ENCODE results near the gene ATP11B. TPM values are rescaled to one million over a fixed set of nuclear protein-coding genes. Genes with fewer than 3 reads are reported as not detected.

Gene ATP11B
- total RNA-seq, 8 experiments from 2014 or later = 16.8 to 45.6 (median 28.7) TPM

DNA sequence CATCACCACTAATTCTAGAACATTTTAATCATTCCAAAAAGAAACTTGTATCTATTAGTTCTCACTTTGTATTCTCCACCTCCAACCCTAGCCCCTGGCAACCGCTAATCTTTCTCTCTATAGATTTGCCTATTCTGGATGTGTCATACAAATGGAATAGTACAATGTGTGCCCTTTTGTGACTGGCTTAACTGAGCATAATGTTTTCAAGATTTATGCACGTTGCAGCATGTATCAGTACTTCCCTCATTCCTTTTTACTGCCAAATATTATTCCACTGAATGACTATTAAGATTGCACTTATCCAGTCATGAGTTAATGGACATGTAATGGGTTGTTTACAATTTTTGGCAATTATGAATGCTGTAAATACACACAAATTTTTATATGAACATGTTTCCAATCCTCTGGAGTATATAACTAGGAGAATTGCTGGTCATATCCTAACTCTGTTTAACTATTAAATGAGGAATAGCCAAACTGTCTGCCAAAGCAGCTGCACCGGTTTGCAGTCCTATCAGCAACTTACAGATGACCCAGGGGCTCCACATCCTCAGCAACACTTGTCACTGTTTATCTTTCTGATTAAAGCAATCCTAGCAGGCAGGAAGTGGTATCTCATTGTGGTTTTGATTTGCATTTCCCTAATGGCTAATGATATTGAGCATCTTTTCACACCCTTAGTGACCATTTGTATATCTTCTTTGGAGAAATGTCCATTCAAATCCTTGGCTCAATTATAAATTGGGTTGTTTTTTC, 144.2 kb downstream of the ATP11B start:
- H3K4me3 ChIP-seq = no peak overlapping the region
- peak in 1 of 8 experiments; percentile 33 for ATAC-seq (replicated peaks in 6 of 8)
- WGBS, 10 experiments = 53 to 100% (median 72%) methylated on average over 1 to 3 of the region's 3 CpGs; no CpG with 5 or more reads in 1 of the 10 experiments
- no peak overlapping the region for H3K27ac ChIP-seq
- in situ Hi-C loops (cut with MboI; ENCODE audit: low pct_unique_long_range_greater_than_20kb in 2 of 9, low sequenced_read_pairs in 9 of 9, unreplicated experiment in 9 of 9) = no loop called here
- H3K4me1 ChIP-seq (replicated peaks in 1 of 2) = no peaks in the 10 kb centered on the region

DNA sequence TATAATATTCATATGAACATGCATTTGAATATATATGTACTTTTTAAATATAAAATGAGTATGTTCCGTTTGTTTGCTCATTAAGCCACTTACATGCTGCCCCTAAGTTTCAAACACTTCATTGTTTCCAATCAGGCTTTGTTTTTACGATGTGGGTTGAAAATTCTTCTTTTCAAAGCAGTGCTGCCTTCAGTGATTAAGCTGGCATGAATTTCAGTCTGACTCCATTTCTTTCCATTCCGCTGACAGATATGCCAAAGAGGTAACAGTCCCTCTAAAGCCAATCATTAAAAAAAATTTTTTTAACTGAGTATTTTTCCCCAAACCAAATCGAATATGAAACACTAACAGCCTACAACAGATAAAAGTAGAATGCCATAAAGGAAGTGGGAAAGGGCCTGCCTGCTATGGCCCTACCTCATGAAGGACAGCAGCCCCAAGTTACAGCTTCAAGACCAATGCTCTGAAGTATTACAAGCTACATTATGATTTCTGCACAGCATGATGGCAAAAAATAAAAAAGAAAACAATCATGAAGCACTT, 147.0 kb downstream of the ATP11B start:
- H3K4me1 ChIP-seq (replicated peaks in 1 of 2) = no peaks in the 10 kb centered on the region
- H3K4me3 ChIP-seq = no peak overlapping the region
- ATAC-seq (replicated peaks in 6 of 8) = no peak
- WGBS, 10 experiments = 60 to 92% (median 86%) methylated on average over 1 to 4 of the region's 4 CpGs
- no peak overlapping the region for H3K27ac ChIP-seq
- in situ Hi-C loops (cut with MboI; ENCODE audit: low pct_unique_long_range_greater_than_20kb in 2 of 9, low sequenced_read_pairs in 9 of 9, unreplicated experiment in 9 of 9) = no loop called here

DNA sequence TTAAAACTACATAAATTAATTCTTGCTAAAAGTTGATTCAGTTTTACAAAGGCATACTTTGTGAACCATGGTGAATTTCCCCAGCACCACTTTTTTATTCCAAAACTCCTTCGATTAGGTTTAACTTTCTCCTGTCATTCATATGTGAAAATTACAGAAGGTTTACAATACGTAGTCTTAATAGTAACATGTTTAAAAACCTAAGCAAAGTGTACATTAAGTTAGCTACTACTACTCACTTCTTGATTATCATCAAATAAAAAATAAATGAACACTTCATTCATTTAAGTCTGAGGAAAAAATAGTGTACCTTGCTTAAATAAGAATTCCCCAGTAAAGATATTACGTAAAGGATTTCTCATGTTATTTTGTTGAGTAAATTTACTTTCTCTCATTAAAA, 148.4 kb downstream of the ATP11B start:
- WGBS, 10 experiments = 84 to 100% (median 96%) methylated on average over 1 to 3 of the region's 3 CpGs; no CpG with 5 or more reads in 1 of the 10 experiments

DNA sequence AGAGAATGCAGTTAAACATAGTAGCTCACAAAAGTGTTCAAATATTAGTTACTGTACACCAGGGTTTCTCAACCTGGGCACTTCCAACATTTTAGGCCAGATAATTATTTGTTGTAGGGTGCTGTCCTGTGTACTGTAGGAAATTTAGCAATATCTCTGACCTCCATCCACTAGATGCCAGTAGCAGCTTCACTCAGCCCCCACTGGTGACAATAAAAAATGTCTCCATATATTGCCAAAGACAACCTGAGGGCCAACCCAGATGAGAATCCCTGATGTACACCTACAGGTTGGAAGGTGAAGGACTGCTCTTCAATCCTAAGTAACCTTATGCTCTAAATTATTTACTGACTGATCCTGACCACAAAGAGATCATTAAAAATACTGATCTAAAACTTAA, 154.6 kb downstream of the ATP11B start:
- no peaks in the 10 kb centered on the region for H3K4me1 ChIP-seq (replicated peaks in 1 of 2)
- peak in 2 of 8 experiments; percentile 18 to 31 for ATAC-seq (replicated peaks in 6 of 8)
- H3K4me3 ChIP-seq = no peak overlapping the region
- no peak overlapping the region for H3K27ac ChIP-seq
- in situ Hi-C loops (cut with MboI; ENCODE audit: low pct_unique_long_range_greater_than_20kb in 2 of 9, low sequenced_read_pairs in 9 of 9, unreplicated experiment in 9 of 9) = no loop called here

More for the DNA sequence above, 148.4 kb downstream of the ATP11B start:
- no peak overlapping the region for H3K4me3 ChIP-seq
- no peak for ATAC-seq (replicated peaks in 6 of 8)
- no peaks in the 10 kb centered on the region for H3K4me1 ChIP-seq (replicated peaks in 1 of 2)
- in situ Hi-C loops (cut with MboI; ENCODE audit: low pct_unique_long_range_greater_than_20kb in 2 of 9, low sequenced_read_pairs in 9 of 9, unreplicated experiment in 9 of 9) = no loop called here
- H3K27ac ChIP-seq = no peak overlapping the region

DNA sequence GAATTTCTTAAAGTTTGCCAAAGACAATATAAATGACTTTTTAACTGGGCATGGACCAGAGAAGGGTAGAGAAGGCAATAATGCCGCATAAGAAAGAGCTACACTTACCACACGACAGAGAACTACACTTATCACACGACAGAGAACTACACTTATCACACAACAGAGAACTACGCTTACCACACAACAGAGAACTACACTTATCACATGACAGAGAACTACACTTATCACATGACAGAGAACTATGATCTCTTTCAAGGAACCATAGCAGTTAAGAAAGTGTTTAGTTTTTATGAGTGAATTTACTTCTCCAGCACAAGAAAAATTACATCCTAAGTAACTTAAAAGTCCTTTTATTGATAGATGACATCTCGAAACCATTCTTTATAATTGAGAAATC, 155.0 kb downstream of the ATP11B start:
- no peak for ATAC-seq (replicated peaks in 6 of 8)
- in situ Hi-C loops (cut with MboI; ENCODE audit: low pct_unique_long_range_greater_than_20kb in 2 of 9, low sequenced_read_pairs in 9 of 9, unreplicated experiment in 9 of 9) = no loop called here
- 80 to 100% (median 92%) methylated on average over 1 to 5 of the region's 5 CpGs; no CpG with 5 or more reads in 1 of the 10 experiments for WGBS, 10 experiments
- Histone ChIP-seq H3K4me1 (replicated peaks in 1 of 2) (no peaks in the 10 kb centered on the region), H3K4me3 (no peak overlapping the region), H3K27ac (no peak overlapping the region)

DNA sequence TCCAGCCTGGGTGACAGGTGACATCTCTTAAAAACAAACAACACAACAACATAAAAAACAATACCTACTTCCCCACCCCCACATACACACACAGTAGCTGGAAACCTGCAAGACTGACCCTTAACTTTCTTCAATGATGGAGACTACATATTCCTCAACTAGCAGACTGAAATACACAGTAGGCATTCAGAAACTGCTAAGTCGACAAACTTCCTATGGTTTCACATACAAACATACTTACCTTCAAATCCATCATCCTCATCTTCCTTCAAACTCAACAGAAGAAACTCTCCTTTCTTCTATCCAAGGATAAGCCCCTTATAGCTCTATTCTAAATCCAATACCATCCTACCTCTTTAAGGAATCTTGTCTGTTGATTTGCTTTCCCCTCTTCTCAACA, 156.4 kb downstream of the ATP11B start:
- in situ Hi-C loops (cut with MboI; ENCODE audit: low pct_unique_long_range_greater_than_20kb in 2 of 9, low sequenced_read_pairs in 9 of 9, unreplicated experiment in 9 of 9) = no loop called here
- no peak overlapping the region for H3K4me3 ChIP-seq
- WGBS, 10 experiments = 71 to 100% (median 100%) methylated on average over 1 of the region's 1 CpG; no CpG with 5 or more reads in 4 of the 10 experiments
- no peaks in the 10 kb centered on the region for H3K4me1 ChIP-seq (replicated peaks in 1 of 2)
- no peak for ATAC-seq (replicated peaks in 6 of 8)
- no peak overlapping the region for H3K27ac ChIP-seq

DNA sequence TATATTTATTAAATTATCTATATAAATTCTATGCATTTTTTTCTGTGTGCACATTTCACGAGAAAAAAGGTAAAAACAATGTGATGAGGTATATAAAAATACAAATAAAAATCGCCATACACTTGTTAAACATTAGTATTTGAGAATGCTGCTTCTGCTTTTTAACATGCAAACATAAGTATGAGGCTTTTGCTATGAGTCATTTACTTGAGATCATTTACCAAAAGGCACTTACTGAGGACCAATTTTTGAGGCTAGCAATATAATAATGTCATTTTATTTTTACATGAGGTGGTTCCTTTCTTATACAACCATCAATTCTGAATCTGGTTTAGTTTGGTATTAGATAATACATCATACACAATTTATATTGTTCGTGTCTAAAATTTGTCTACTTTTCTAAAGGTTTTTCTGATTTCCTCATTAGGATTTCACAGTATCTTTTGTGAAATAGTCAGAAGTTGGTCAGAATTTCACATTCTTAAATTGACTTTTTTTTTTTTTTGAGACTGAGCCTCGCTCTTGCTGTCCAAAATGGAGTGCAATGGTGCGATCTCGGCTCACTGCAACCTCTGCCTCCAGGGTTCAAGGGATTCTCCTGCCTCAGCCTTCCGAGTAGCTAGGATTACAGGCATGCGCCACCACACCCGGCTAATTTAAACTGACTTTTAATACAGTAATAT, 161.4 kb downstream of the ATP11B start:
- no peak for ATAC-seq (replicated peaks in 6 of 8)
- no peak overlapping the region for H3K27ac ChIP-seq

DNA sequence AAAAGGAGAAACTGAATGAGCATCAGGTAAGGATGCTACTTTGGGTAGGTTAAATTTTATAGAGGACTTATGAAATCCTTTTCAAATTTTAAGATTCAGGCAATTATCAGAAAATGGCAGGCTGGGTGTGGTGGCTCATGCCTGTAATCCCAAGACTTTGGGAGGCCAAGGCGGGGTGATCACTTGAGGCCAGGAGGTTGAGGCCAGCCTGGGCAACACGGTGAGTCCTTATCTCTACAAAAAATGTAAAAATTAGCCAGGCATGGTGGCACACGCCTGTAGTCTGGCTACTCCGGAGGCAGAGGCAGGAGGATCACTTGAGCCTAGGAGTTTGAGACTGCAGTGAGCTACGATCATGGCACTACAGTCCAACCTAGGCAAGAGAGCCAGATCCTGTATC, 163.9 kb downstream of the ATP11B start:
- Histone ChIP-seq H3K27ac (no peak overlapping the region), H3K4me3 (no peak overlapping the region), H3K4me1 (replicated peaks in 1 of 2) (peaks cover 6 to 7% of the 10 kb centered on the region in 2 donors)
- in situ Hi-C loops (cut with MboI; ENCODE audit: low pct_unique_long_range_greater_than_20kb in 2 of 9, low sequenced_read_pairs in 9 of 9, unreplicated experiment in 9 of 9) = no loop called here
- no peak for ATAC-seq (replicated peaks in 6 of 8)
- WGBS, 10 experiments = 89 to 100% (median 100%) methylated on average over 2 to 5 of the region's 5 CpGs; no CpG with 5 or more reads in 3 of the 10 experiments

More for the DNA sequence above, 161.4 kb downstream of the ATP11B start:
- Histone ChIP-seq H3K4me1 (replicated peaks in 1 of 2) (peaks cover 3 to 4% of the 10 kb centered on the region in 2 donors), H3K4me3 (no peak overlapping the region)
- 43 to 94% (median 83%) methylated on average over 3 to 9 of the region's 9 CpGs for WGBS, 10 experiments
- in situ Hi-C loops (cut with MboI; ENCODE audit: low pct_unique_long_range_greater_than_20kb in 2 of 9, low sequenced_read_pairs in 9 of 9, unreplicated experiment in 9 of 9) = no loop called here

DNA sequence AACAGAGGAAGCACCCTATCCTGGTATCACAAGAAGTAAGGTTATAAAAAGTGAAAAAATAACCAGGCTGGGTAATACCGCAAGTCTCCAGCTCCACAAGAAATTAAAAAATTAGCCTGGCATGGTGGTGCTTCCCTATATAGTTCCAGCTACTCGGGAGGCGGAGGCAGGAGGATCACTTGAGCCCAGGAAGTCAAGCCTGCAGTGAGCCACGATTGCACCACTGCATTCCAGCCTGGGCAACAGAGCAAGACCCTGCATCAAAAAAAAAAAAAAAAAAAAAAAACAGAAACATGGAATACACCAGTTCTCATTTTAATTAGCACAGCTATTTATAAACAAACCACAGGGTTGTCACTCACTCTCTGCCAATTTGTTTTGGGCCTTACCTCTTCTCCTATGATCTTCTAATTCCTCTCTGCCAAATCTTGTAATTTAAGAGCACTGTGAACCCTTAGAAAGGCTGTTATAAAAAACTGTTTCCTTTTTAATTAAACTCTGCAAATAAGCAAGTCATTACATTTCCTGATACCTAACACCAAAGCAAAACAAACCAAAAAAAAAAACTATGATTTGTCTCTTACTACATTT, 164.5 kb downstream of the ATP11B start:
- H3K4me3 ChIP-seq = no peak overlapping the region
- in situ Hi-C loops (cut with MboI; ENCODE audit: low pct_unique_long_range_greater_than_20kb in 2 of 9, low sequenced_read_pairs in 9 of 9, unreplicated experiment in 9 of 9) = no loop called here
- peaks cover 6 to 7% of the 10 kb centered on the region in 2 donors for H3K4me1 ChIP-seq (replicated peaks in 1 of 2)
- 87 to 100% (median 96%) methylated on average over 1 to 4 of the region's 4 CpGs; no CpG with 5 or more reads in 1 of the 10 experiments for WGBS, 10 experiments
- ATAC-seq (replicated peaks in 6 of 8) = no peak
- no peak overlapping the region for H3K27ac ChIP-seq

DNA sequence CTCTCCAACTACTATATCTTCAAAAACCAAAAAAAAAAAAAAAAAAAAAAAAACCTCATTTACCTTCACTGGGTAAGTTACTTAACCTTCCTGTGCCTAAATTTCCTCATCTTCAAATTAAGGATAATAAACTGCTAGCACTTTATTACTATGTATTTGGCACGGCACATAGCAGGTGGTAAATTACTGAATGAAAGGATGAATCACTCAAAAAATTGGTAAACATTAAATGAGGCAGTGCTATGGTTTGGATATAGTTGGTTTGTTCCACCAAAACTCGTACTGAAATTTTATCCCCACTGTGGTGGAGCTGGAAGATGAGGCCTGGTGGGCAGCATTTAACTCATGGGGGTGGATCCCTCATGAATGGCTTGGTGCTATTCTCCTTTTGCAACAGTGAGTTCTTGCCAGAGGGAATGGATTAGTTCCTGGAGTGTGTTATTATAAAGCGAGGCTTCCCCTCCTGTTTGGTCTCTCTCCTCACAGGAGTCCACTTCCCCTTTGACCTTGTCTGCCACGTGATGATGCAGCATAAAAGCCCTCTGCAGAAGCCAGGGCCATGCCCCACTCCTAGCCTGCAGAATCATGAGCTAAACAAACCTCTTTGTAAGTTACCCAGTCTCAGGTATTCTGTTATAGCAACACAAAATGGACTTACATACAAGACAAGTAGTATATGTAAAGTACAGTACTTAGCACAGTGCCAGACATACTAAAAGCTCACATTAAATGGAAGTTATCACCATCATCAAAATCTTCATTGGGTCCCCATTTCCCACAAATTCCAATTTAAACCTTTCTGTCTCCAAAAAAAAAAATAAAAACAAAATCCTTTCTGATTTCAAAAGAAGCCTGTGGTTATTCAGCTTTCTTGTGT, 166.4 kb downstream of the ATP11B start:
- peaks cover 6 to 7% of the 10 kb centered on the region in 2 donors for H3K4me1 ChIP-seq (replicated peaks in 1 of 2)
- in situ Hi-C loops (cut with MboI; ENCODE audit: low pct_unique_long_range_greater_than_20kb in 2 of 9, low sequenced_read_pairs in 9 of 9, unreplicated experiment in 9 of 9) = no loop called here
- H3K4me3 ChIP-seq = no peak overlapping the region
- H3K27ac ChIP-seq = peak overlapping the region in 1 of 2 donors; percentile 26
- ATAC-seq (replicated peaks in 6 of 8) = peak in 5 of 8 experiments; percentile 31 to 73 (median 64)
- 38 to 100% (median 77%) methylated on average over 1 to 4 of the region's 4 CpGs; no CpG with 5 or more reads in 4 of the 10 experiments for WGBS, 10 experiments

DNA sequence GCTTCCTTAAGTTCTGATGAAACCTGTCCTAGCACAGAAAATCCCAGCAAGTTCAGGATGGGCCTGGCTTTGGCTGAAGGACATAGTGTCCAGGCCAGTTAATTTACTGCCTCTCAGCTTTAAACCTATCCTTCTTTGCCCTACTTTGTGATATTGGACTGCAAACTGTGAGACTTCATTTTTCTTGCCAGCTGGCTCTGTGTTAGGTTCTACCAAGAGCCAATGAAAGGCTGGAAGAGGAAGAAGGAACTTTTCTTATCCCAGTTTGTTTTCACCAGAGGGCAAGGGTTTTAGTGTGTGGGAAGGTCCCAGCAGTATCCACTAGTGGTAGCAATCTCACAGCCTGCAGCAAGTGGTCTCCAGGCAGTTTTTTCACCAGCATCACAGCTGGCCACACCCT, 168.9 kb downstream of the ATP11B start:
- ATAC-seq (replicated peaks in 6 of 8) = no peak

DNA sequence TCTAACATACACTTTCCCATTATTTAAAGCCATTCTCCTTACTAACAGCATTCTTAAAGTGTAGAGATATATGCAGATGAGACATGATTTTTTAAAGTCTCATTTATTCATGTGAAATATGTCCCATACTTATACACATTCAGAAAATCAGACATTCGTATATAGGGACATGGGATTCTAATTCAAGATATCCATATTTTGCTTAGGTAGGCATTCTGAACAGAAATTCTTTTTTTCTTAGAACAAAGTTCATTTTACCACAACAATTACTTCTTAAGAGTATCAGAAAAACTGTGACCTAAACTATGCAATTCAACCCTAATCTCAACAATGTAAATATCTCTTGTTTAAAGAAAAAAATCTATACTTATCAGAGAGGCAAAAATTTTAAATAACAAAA, 170.9 kb downstream of the ATP11B start:
- in situ Hi-C loops (cut with MboI; ENCODE audit: low pct_unique_long_range_greater_than_20kb in 2 of 9, low sequenced_read_pairs in 9 of 9, unreplicated experiment in 9 of 9) = no loop called here
- ATAC-seq (replicated peaks in 6 of 8) = no peak

More for the DNA sequence above, 168.9 kb downstream of the ATP11B start:
- Histone ChIP-seq H3K4me1 (replicated peaks in 1 of 2) (peaks cover 6 to 7% of the 10 kb centered on the region in 2 donors), H3K4me3 (no peak overlapping the region), H3K27ac (no peak overlapping the region)
- in situ Hi-C loops (cut with MboI; ENCODE audit: low pct_unique_long_range_greater_than_20kb in 2 of 9, low sequenced_read_pairs in 9 of 9, unreplicated experiment in 9 of 9) = no loop called here

More for the DNA sequence above, 170.9 kb downstream of the ATP11B start:
- WGBS, 10 experiments = 71 to 100% (median 100%) methylated on average over 1 of the region's 1 CpG; no CpG with 5 or more reads in 1 of the 10 experiments
- Histone ChIP-seq H3K4me1 (replicated peaks in 1 of 2) (peaks cover 6 to 7% of the 10 kb centered on the region in 2 donors), H3K27ac (no peak overlapping the region), H3K4me3 (no peak overlapping the region)

All from motor neuron (in vitro differentiated cells).